UCSD-AML1 (cell line): Measurements from ENCODE around the gene NFKB1.
"Not testable (repeated sequence)": the region's sequence is repeated elsewhere in the genome, so short reads cannot be mapped to it uniquely, and the experiment has no call there.

Experiments
- DNase-seq: peaks from one replicate; lab custom pipeline; 2025; ENCODE audit not compliant: unreplicated experiment; lab: John Stamatoyannopoulos, UW

The NFKB1 gene

GRCh38 chr4:102598086-102598761 lies 97.1 kb downstream of the NFKB1 start:
- DNase-seq = no peak

- no peak for DNase-seq
These were observed 97.7 kb downstream of the NFKB1 start for GRCh38 chr4:102598762-102599374.

GRCh38 chr4:102599455-102599854 lies 98.3 kb downstream of the NFKB1 start:
- no peak for DNase-seq

GRCh38 chr4:102599886-102600285 lies 98.7 kb downstream of the NFKB1 start:
- DNase-seq = no peak

- DNase-seq = no peak
These were observed 99.5 kb downstream of the NFKB1 start for GRCh38 chr4:102600689-102601088.

- DNase-seq = no peak
These were observed 100.5 kb downstream of the NFKB1 start for GRCh38 chr4:102601586-102602227.

- no peak for DNase-seq
These were observed 103.2 kb downstream of the NFKB1 start for GRCh38 chr4:102604222-102604940.

GRCh38 chr4:102606261-102606660 lies 105.1 kb downstream of the NFKB1 start:
- no peak for DNase-seq

- no peak for DNase-seq
These were observed 105.8 kb downstream of the NFKB1 start for GRCh38 chr4:102606846-102607450.

GRCh38 chr4:102608190-102608589 lies 107.0 kb downstream of the NFKB1 start:
- DNase-seq = no peak

- no peak for DNase-seq
These were observed 108.8 kb downstream of the NFKB1 start for GRCh38 chr4:102610007-102610406.

- no peak for DNase-seq
These were observed 109.3 kb downstream of the NFKB1 start for GRCh38 chr4:102610476-102610875.

- DNase-seq = no peak
These were observed 111.1 kb downstream of the NFKB1 start for GRCh38 chr4:102612210-102612609.

- DNase-seq = no peak
These were observed 111.7 kb downstream of the NFKB1 start for GRCh38 chr4:102612824-102613366.

GRCh38 chr4:102614801-102615200 lies 113.6 kb downstream of the NFKB1 start:
- peak; percentile 12 for DNase-seq

GRCh38 chr4:102616636-102617035 lies 115.5 kb downstream of the NFKB1 start:
- DNase-seq = no peak

GRCh38 chr4:102619021-102619420 lies 117.9 kb downstream of the NFKB1 start:
- DNase-seq = not testable (repeated sequence)

- DNase-seq = not testable (repeated sequence)
These were observed 118.8 kb downstream of the NFKB1 start for GRCh38 chr4:102619776-102620631.

- DNase-seq = peak; percentile 19
These were observed 119.7 kb downstream of the NFKB1 start for GRCh38 chr4:102620697-102621497.
